ENCODE data around the gene SLC24A4.
"Not testable (repeated sequence)": the region's sequence is repeated elsewhere in the genome, so short reads cannot be mapped to it uniquely, and the experiment has no call there.

The SLC24A4 gene

GRCh38 chr14:92373336-92373735, 50.4 kb downstream of the SLC24A4 start:
- DNase-seq: no peak

GRCh38 chr14:92380131-92380530, 57.2 kb downstream of the SLC24A4 start:
- DNase-seq: no peak

DNA sequence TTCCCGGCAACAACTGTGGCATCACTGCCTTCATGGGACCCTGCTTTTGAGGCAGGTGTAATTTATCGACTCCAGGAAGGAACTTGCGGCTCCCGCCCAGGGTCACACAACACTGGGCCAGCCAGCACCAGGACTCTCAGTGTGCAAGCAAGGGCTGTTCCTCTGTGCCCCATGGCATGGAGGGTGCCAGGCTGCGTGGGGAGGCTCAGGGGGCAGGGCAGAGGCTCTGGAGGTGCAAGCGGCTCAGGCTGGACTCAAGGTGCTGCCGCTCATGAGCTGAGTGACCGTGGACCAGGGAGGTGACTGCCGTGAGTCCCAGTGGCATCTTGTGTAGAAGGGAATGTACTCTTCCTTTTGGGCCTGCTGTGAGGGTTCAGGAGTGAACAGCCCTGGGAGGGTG, 57.6 kb downstream of the SLC24A4 start:
- DNase-seq: no peak

DNA sequence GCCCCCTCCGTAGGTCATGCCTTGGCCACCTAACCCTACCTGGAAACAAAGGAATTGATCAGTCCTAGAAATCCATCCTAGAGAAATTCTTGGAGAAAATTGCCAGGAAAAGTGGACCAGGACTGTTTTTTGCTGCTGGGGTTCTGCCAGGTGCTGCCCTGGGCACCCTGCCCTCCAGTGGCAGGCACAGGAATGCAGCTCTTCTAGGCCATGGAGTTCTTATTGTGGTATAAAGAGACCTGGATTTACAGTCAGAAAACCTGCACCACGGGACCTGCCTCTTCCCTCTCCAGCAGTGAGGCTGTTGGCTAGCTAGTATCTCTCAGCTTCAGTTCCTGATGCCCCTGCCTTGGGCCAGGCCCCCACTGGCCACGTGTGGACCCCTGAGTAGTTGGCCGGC, 59.7 kb downstream of the SLC24A4 start:
- no peak for DNase-seq

- no peak for DNase-seq
These were observed 60.8 kb downstream of the SLC24A4 start for GRCh38 chr14:92383805-92384204.

GRCh38 chr14:92384461-92385133, 61.6 kb downstream of the SLC24A4 start:
- no peak for DNase-seq

- DNase-seq: no peak
These were observed 62.6 kb downstream of the SLC24A4 start for GRCh38 chr14:92385561-92385960.

DNA sequence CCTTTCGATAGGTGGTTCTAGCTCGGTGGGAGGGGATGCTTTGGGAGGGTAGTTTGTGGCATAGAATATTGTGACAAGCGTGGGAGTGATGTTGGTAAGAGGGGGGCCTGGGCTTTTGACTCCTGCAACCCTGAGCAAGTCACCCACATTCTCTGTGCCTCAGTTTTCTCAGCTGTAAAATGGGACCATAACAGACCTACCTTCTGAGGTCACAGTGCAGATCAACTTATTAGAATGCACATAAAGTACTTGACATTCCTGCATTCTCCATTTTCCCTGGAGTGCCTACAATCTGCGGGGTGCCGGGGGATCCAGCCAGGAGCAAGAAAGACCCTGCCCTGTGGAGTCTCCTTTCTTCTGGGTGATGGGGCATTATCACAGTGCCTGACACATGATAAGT, 63.2 kb downstream of the SLC24A4 start:
- DNase-seq: no peak

GRCh38 chr14:92386637-92387036, 63.7 kb downstream of the SLC24A4 start:
- no peak for DNase-seq

GRCh38 chr14:92387578-92387977, 64.6 kb downstream of the SLC24A4 start:
- DNase-seq: no peak

DNA sequence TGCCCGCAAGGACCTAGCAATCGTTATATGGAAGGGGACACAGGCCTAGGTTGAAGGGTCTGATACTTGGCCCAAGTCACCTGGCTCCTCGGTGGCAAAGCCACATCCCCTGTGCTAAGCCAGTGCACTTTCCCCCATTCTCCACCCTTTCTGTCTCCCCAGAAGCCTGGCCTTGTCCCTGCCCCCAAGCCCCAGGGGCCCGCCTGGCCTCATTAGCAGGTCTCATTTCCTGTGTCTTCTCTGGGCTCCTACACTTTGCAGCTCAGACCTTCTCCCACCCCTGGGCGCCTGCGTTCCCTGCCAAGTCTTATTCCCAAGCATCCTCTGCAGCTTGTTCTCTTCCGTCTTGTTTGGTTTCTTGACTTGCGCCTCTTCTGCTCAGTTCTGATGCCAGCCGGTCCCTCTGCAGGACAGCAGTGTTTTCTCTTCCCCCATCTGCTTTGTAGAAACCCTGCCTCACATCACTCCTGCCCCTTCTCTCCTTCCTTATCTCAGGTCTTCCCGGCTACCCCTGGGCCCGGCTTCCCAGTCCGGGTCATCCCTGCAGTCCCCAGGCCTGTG, 66.7 kb downstream of the SLC24A4 start:
- no peak for DNase-seq

DNA sequence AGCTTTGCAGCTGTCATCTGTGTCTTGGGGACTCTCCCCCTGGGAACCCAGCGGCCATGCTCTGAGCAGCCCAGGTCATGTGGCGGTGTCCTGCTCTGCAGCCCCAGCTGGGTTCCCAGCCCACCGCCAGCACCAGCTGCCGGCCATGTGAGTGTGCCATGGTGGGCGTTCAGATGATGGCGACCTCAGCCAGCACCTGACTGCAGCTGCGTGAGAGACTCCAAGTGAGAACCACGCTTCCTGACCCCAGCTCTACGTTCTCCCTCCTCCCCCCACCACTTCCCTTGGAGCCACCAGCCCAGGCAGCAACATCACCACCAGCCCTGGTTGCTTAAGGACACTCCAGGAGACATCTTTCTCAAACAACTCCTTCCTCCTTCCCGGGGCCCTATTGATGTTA, 68.8 kb downstream of the SLC24A4 start:
- no peak for DNase-seq

- peak; percentile 5 for DNase-seq
These were observed 69.7 kb downstream of the SLC24A4 start for GRCh38 chr14:92392711-92393110.

DNA sequence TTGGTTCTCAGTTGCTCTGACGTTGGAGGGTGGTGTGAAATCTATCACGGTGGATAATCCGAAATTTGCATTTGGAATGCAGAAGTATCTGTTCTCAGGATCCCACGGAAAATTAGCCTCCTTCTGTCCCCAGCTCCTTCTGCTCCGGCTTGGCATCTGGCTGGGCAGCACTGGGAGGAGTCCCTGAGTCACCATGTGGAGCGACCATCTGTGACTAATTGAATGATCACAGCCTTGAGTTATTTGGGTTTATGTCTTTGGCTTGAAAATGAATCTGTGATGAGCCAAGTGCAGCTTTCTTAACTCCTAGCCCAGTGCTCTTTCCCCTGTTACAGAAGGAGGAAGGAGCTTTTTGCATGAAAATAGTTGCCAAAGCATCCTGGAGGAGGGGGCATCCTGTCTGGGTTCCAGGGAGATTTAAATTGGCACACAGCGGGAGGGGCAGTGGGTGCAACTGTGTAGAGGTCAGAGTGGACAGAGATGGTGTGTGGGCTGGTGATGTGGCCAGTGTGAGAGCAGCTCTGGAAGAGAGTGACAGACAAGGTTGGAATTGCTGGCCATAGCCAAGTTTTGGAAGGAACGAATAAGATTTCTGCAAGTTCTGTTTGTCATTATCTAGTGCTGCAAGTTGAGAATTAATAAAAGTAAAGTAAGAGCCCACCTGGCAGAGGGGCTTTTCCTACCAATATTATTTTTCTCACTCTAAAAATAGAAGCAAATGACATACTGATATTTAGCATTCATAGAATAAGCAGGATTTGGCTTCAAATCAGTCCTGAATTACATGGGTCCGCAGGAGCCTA, 74.4 kb downstream of the SLC24A4 start:
- DNase-seq: no peak

GRCh38 chr14:92397953-92398564, 75.1 kb downstream of the SLC24A4 start:
- no peak for DNase-seq

GRCh38 chr14:92398888-92399636, 76.1 kb downstream of the SLC24A4 start:
- no peak for DNase-seq

GRCh38 chr14:92400579-92401444, 77.8 kb downstream of the SLC24A4 start:
- DNase-seq: no peak

- DNase-seq: no peak
These were observed 78.6 kb downstream of the SLC24A4 start for GRCh38 chr14:92401561-92401960.

GRCh38 chr14:92402500-92402899, 79.5 kb downstream of the SLC24A4 start:
- DNase-seq: not testable (repeated sequence)

DNA sequence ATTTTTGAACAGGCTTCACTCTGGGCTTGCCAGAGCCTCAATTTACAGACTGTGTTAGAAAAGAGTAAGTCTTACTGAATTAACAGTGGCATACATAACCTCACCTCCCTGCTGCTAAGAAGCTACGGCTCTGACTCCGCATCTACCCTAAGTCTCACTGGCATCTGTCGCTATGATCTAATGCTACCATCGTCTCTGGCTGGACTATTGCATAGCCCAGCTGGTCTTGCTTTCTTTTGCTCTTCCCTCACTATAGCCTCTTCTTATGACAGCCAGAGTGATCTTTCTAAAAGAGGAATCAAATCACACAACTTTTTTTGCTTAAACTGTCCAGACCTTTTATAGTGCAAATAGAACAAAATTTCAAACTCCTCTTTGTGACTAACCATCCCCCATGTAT, 81.1 kb downstream of the SLC24A4 start:
- DNase-seq: no peak

DNA sequence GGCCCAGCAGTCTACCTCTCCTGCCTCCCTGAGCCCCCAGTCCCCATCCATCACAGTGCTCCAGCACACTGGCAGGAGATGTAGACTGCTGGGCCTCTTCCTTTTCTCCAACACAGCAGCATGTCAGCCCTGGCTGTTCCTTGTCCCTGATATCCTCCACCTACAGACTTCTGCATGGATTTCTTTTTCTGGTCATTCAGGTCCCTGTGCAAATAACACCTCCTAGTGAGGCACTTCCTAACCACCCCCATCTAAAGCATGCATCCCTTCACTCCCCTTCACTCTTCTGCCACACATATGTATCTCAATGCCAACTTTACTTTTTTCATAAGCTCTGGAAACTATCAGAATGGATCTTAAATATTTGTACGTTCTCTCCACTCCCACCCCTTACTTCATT, 81.5 kb downstream of the SLC24A4 start:
- no peak for DNase-seq

- no peak for DNase-seq
These were observed 82.0 kb downstream of the SLC24A4 start for GRCh38 chr14:92404938-92405337.

All from NCI-H146 (cell line).